ENCODE results near the gene GRID1. TPM values are rescaled to one million over a fixed set of nuclear protein-coding genes. Genes with fewer than 3 reads are reported as not detected.

The GRID1 gene
- total RNA-seq, 1 donor from 2014 or later = 0.75 TPM

DNA sequence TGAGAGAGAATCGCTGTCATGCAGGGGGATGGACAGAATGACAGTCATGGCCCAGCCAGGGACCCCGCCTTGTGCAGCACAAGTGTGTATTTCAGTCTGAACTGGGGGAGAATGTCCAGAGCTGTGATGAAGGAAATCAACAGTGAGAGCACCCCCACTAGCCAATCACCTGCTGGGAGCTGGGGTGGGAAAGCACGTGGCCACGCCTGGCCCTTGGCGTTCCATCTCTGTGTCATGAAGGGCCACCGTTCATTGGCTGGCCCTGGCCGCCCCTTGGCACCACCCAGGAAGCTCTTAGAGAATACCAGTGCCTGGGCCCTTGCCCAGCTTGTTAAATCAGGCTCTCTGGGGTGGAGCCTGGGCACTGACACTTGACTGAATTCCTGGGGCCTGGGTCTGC is 22.8 kb downstream of the GRID1 start:
- no peak for DNase-seq (ENCODE audit: low read depth)
- Histone ChIP-seq H3K79me2 (ENCODE audit: insufficient read depth, low read length) (no peaks in the 10 kb centered on the region), H3K36me3 (ENCODE audit: insufficient read depth, low read length) (no peaks in the 10 kb centered on the region), H3K27me3 (ENCODE audit: insufficient read depth, low read length) (no peaks in the 10 kb centered on the region), H2AFZ (ENCODE audit: low read depth, low read length) (no peak overlapping the region), H3K4me2 (ENCODE audit: low read length) (no peak overlapping the region), H3K9me3 (ENCODE audit: insufficient read depth, low read depth, low read length) (no peaks in the 10 kb centered on the region), H3K4me3 (ENCODE audit: insufficient read depth, low read depth, low read length) (no peak overlapping the region), H3K9ac (ENCODE audit: low read length) (no peak overlapping the region), H3K27ac (ENCODE audit: low read depth, low read length) (no peak overlapping the region), H4K20me1 (ENCODE audit: insufficient read depth, low read length) (no peaks in the 10 kb centered on the region), H3K4me1 (ENCODE audit: insufficient read depth, low read length) (no peaks in the 10 kb centered on the region)
- no peak overlapping the region for H3K4me3 Mint-ChIP-seq (ENCODE audit: unreplicated experiment)
- no peaks in the 10 kb centered on the region for H3K36me3 Mint-ChIP-seq (ENCODE audit: low read depth, unreplicated experiment)
- no peak for TF ChIP-seq EZH2 (IDR thresholded peaks at IDR 0.05; ENCODE audit: insufficient read depth, low read length)
- TF ChIP-seq, protein P1, sequence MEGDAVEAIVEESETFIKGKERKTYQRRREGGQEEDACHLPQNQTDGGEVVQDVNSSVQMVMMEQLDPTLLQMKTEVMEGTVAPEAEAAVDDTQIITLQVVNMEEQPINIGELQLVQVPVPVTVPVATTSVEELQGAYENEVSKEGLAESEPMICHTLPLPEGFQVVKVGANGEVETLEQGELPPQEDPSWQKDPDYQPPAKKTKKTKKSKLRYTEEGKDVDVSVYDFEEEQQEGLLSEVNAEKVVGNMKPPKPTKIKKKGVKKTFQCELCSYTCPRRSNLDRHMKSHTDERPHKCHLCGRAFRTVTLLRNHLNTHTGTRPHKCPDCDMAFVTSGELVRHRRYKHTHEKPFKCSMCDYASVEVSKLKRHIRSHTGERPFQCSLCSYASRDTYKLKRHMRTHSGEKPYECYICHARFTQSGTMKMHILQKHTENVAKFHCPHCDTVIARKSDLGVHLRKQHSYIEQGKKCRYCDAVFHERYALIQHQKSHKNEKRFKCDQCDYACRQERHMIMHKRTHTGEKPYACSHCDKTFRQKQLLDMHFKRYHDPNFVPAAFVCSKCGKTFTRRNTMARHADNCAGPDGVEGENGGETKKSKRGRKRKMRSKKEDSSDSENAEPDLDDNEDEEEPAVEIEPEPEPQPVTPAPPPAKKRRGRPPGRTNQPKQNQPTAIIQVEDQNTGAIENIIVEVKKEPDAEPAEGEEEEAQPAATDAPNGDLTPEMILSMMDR (IDR thresholded peaks at IDR 0.05; ENCODE audit: insufficient read depth, low read depth, low read length) = no peak
- H3K27ac Mint-ChIP-seq (ENCODE audit: unreplicated experiment) = peak overlapping the region; percentile 47
- FAIRE-seq = no peak
- H3K9me3 Mint-ChIP-seq (ENCODE audit: unreplicated experiment) = no peaks in the 10 kb centered on the region
- H3K4me1 Mint-ChIP-seq (ENCODE audit: low read depth, unreplicated experiment) = peaks cover 10% of the 10 kb centered on the region
- H3K27me3 Mint-ChIP-seq (ENCODE audit: low read depth, unreplicated experiment) = peaks cover 27% of the 10 kb centered on the region

DNA sequence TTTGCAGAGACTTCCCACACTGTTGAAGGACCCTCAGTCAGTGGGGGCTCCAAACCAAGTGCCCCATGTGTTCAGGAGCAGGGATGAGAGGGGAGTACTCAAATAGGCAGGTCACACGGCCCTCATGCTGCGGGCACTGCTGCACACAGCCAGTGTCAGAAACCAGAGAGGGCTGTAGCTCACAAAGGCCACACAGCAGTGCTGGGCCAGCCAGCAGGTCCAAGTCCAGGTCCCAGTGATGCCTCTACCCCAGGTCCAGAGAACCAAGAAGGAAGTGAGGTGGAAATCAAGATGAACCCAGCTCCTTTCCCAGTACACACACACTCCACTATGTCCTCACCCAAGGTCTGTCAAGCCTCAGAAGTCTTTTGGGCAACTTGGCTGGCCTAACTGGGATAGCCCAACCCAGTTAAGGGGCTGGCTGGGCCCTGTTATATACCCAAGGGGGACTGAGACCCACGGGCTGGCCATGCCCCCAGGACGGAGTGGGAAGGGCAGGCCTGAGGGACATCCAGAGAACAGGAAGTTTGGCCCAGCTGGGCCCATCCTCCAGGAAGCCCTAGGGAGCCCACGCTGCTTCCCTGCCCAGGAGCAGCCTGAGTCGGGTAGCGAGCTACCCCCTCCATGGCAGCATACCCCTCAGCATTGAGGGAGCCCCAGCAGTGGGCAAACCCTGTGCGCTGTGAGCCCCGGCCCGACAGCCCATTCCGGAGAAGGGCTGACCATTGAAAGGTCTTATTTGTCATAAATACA is 24.3 kb downstream of the GRID1 start:
- Mint-ChIP-seq H3K9me3 (ENCODE audit: unreplicated experiment) (peaks cover 4% of the 10 kb centered on the region), H3K4me1 (ENCODE audit: low read depth, unreplicated experiment) (peaks cover 8% of the 10 kb centered on the region), H3K4me3 (ENCODE audit: unreplicated experiment) (no peak overlapping the region), H3K36me3 (ENCODE audit: low read depth, unreplicated experiment) (no peaks in the 10 kb centered on the region), H3K27ac (ENCODE audit: unreplicated experiment) (no peak overlapping the region), H3K27me3 (ENCODE audit: low read depth, unreplicated experiment) (peaks cover 24% of the 10 kb centered on the region)
- Histone ChIP-seq H3K36me3 (ENCODE audit: insufficient read depth, low read length) (no peaks in the 10 kb centered on the region), H3K9ac (ENCODE audit: low read length) (no peak overlapping the region), H3K27ac (ENCODE audit: low read depth, low read length) (no peak overlapping the region), H3K4me3 (ENCODE audit: insufficient read depth, low read depth, low read length) (no peak overlapping the region), H4K20me1 (ENCODE audit: insufficient read depth, low read length) (no peaks in the 10 kb centered on the region), H3K27me3 (ENCODE audit: insufficient read depth, low read length) (no peaks in the 10 kb centered on the region), H3K4me2 (ENCODE audit: low read length) (no peak overlapping the region), H3K9me3 (ENCODE audit: insufficient read depth, low read depth, low read length) (peaks cover 3% of the 10 kb centered on the region), H2AFZ (ENCODE audit: low read depth, low read length) (no peak overlapping the region), H3K4me1 (ENCODE audit: insufficient read depth, low read length) (no peaks in the 10 kb centered on the region), H3K79me2 (ENCODE audit: insufficient read depth, low read length) (no peaks in the 10 kb centered on the region)
- FAIRE-seq = no peak
- DNase-seq (ENCODE audit: low read depth) = no peak
- TF ChIP-seq, protein P1 (IDR thresholded peaks at IDR 0.05; ENCODE audit: insufficient read depth, low read depth, low read length) = no peak
- no peak for TF ChIP-seq EZH2 (IDR thresholded peaks at IDR 0.05; ENCODE audit: insufficient read depth, low read length)

DNA sequence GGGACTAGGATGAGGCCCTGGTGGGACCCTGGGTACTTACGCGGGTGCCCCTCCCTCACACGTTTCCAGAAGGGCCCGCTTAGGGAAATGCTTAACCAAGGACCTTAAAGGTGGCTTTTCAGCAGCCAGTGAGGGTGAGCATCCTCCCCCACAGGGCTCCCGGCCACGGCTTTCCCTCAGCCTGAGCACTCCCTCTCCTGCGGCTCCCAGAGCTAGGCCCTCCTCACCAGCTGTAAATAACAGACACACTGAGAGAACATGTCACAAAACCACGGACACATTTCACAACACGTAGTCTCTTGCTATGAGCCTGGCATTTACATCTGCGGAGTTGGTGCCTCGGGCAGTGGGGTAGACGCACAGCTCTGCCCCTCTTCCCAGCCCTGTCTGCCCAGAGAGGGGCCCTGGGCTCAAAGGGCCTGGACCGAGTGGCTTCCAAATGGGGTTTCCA is 25.2 kb downstream of the GRID1 start:
- no peaks in the 10 kb centered on the region for H4K20me1 ChIP-seq (ENCODE audit: insufficient read depth, low read length)

More for the DNA sequence above, 25.2 kb downstream of the GRID1 start:
- DNase-seq (ENCODE audit: low read depth) (no peak), FAIRE-seq (no peak)
- H3K4me3 Mint-ChIP-seq (ENCODE audit: unreplicated experiment) = no peak overlapping the region
- Histone ChIP-seq H3K36me3 (ENCODE audit: insufficient read depth, low read length) (no peaks in the 10 kb centered on the region), H3K27me3 (ENCODE audit: insufficient read depth, low read length) (no peaks in the 10 kb centered on the region), H3K4me3 (ENCODE audit: insufficient read depth, low read depth, low read length) (no peak overlapping the region), H3K9ac (ENCODE audit: low read length) (no peak overlapping the region), H3K27ac (ENCODE audit: low read depth, low read length) (no peak overlapping the region), H3K79me2 (ENCODE audit: insufficient read depth, low read length) (no peaks in the 10 kb centered on the region), H3K4me2 (ENCODE audit: low read length) (no peak overlapping the region), H3K9me3 (ENCODE audit: insufficient read depth, low read depth, low read length) (peaks cover 3% of the 10 kb centered on the region), H3K4me1 (ENCODE audit: insufficient read depth, low read length) (no peaks in the 10 kb centered on the region), H2AFZ (ENCODE audit: low read depth, low read length) (no peak overlapping the region)
- peaks cover 4% of the 10 kb centered on the region for H3K9me3 Mint-ChIP-seq (ENCODE audit: unreplicated experiment)
- TF ChIP-seq, protein P1 (IDR thresholded peaks at IDR 0.05; ENCODE audit: insufficient read depth, low read depth, low read length) = no peak
- no peak for TF ChIP-seq EZH2 (IDR thresholded peaks at IDR 0.05; ENCODE audit: insufficient read depth, low read length)
- H3K27me3 Mint-ChIP-seq (ENCODE audit: low read depth, unreplicated experiment) = peaks cover 24% of the 10 kb centered on the region
- H3K4me1 Mint-ChIP-seq (ENCODE audit: low read depth, unreplicated experiment) = peaks cover 5% of the 10 kb centered on the region
- H3K36me3 Mint-ChIP-seq (ENCODE audit: low read depth, unreplicated experiment) = no peaks in the 10 kb centered on the region
- H3K27ac Mint-ChIP-seq (ENCODE audit: unreplicated experiment) = no peak overlapping the region
